HCT116 (cell line): ENCODE results near the gene ING3. TPM values are rescaled to one million over a fixed set of nuclear protein-coding genes. Genes with fewer than 3 reads are reported as not detected.

Experiments used
- ATAC-seq: fragments of 200-7000 bp; cut with Tn5 transposase; 2 replicates; pipeline ENCODE4 v1.9.1; 2020; ENCODE audit warnings: mild to moderate bottlenecking, moderate library complexity
- BruUV-seq: library from RNA; stranded (reverse); fragments of 400-500 nt; replicated peaks from 2 replicates; lab custom pipeline; 2021; lab: Mats Ljungman, UMichigan
- CTCF ChIA-PET: fragments of 300-600 bp; sonication (Branson Sonifier 250); formaldehyde crosslinking; loops from one replicate; lab custom pipeline; 2021; ENCODE audit warnings: antibody characterized with exemption; lab: Charles Lee
- POLR2A ChIA-PET: fragments of 300-600, 350-600 bp; sonication (Branson Sonifier 250); formaldehyde crosslinking; loops from one replicate; lab custom pipeline; 2021; ENCODE audit warnings: antibody characterized with exemption; lab: Charles Lee
- RAD21 ChIA-PET, 2 experiments: fragments of 300-600 bp; sonication (Branson Sonifier 250); formaldehyde crosslinking; loops; one replicate each; lab custom pipeline; 2023; ENCODE audit warnings: low total read pairs in 2 of 2; ENCODE audit not compliant: uncharacterized antibody in 2 of 2, unreplicated experiment in 2 of 2, low non-redundant PET in 1 of 2; lab: Charles Lee
- DNase-seq: peaks from one replicate; pipeline ENCODE4 v3.0.0-alpha.2; 2010; ENCODE audit warnings: low read depth, low spot score
- H2AFZ ChIP-seq: fragments of 200-600 bp; shearing (Covaris generic), sonication (generic); 2 replicates; pipeline ENCODE4 v1.6.1; 2017; ENCODE audit warnings: low read depth, mixed run types, mixed read lengths, antibody characterized with exemption, low read length; ENCODE audit not compliant: poor library complexity, severe bottlenecking
- H3K27ac ChIP-seq: 2 replicates; pipeline ENCODE4 v1.5.1; 2012; ENCODE audit warnings: low read depth, low read length
- H3K27me3 ChIP-seq: fragments of 200-600 bp; sonication (generic); 2 replicates; pipeline ENCODE4 v1.6.1; 2016; ENCODE audit warnings: mixed run types, low read length, mixed read lengths; ENCODE audit not compliant: insufficient read depth
- H3K36me3 ChIP-seq, 2 experiments: fragments of 200-500 bp in 1 of 2; fragments of 200-600 bp in 1 of 2; sonication (Bioruptor generic) in 1 of 2; sonication (generic) in 1 of 2; 2 replicates each; pipeline versions ENCODE4 v1.5.1 to v1.6.1; 2014 to 2016; ENCODE audit warnings: low read length in 2 of 2, inconsistent platforms in 1 of 2, mixed read lengths in 1 of 2, mixed run types in 1 of 2; ENCODE audit not compliant: insufficient read depth in 2 of 2, control insufficient read depth in 1 of 2
- H3K4me1 ChIP-seq, 2 experiments: fragments of 200-600 bp in 1 of 2; sonication (generic) in 1 of 2; 2 replicates each; pipeline versions ENCODE4 v1.5.1 to v1.6.1; 2012 to 2017; ENCODE audit warnings: low read length in 2 of 2, inconsistent platforms in 1 of 2, mild to moderate bottlenecking in 1 of 2, mixed read lengths in 1 of 2, mixed run types in 1 of 2, moderate library complexity in 1 of 2; ENCODE audit not compliant: insufficient read depth in 2 of 2, control insufficient read depth in 1 of 2
- H3K4me2 ChIP-seq: fragments of 200-600 bp; sonication (generic); 2 replicates; pipeline ENCODE4 v1.6.1; 2017; ENCODE audit warnings: mixed run types, low read length, mixed read lengths
- H3K4me3 ChIP-seq, 2 experiments: fragments of 200-600 bp in 1 of 2; sonication (generic) in 1 of 2; replicated peaks in 1 of 2; 2 replicates each; pipeline ENCODE4 v1.5.1; 2011 to 2016; ENCODE audit warnings: low read length in 2 of 2, control low read depth in 1 of 2, low read depth in 1 of 2, mild to moderate bottlenecking in 1 of 2, mixed read lengths in 1 of 2, mixed run types in 1 of 2
- H3K79me2 ChIP-seq: fragments of 200-600 bp; sonication (generic); 2 replicates; pipeline ENCODE4 v1.6.1; 2017; ENCODE audit warnings: mild to moderate bottlenecking, mixed run types, low read length, moderate library complexity, mixed read lengths; ENCODE audit not compliant: insufficient read depth
- H3K9ac ChIP-seq: fragments of 200-600 bp; sonication (generic); 2 replicates; pipeline ENCODE4 v1.6.1; 2016; ENCODE audit warnings: low read length, mixed read lengths
- H3K9me2 ChIP-seq: fragments of 200-600 bp; sonication (generic), shearing (Covaris generic); 2 replicates; pipeline ENCODE4 v1.6.1; 2017; ENCODE audit warnings: mixed run types, mild to moderate bottlenecking, moderate library complexity; ENCODE audit not compliant: insufficient read depth
- H3K9me3 ChIP-seq, 2 experiments: fragments of 200-500 bp in 1 of 2; fragments of 200-600 bp in 1 of 2; sonication (Bioruptor generic) in 1 of 2; sonication (generic) in 1 of 2; 2 replicates each; pipeline ENCODE4 v1.6.1; 2014 to 2017; ENCODE audit warnings: low read length in 2 of 2, mixed read lengths in 2 of 2, inconsistent platforms in 1 of 2, low read depth in 1 of 2, mild to moderate bottlenecking in 1 of 2, mixed run types in 1 of 2, moderate library complexity in 1 of 2; ENCODE audit not compliant: control insufficient read depth in 1 of 2, insufficient read depth in 1 of 2
- H4K20me1 ChIP-seq: fragments of 200-600 bp; sonication (generic), shearing (Covaris generic); 2 replicates; pipeline ENCODE4 v1.6.1; 2017; ENCODE audit warnings: mixed run types, mild to moderate bottlenecking, moderate library complexity; ENCODE audit not compliant: insufficient read depth
- CEBPB ChIP-seq: IDR thresholded peaks from 2 replicates; pipeline ENCODE4 v1.6.1; 2012; ENCODE audit warnings: low read depth
- EZH2phosphoT487 ChIP-seq: fragments of 200-600 bp; IDR thresholded peaks from 2 replicates; pipeline ENCODE4 v1.6.1; 2018; ENCODE audit warnings: antibody characterized with exemption, borderline replicate concordance
- FOSL1 ChIP-seq: IDR thresholded peaks from 2 replicates; pipeline ENCODE4 v1.6.1; 2012; ENCODE audit warnings: low read depth
- POLR2AphosphoS5 ChIP-seq: IDR thresholded peaks from 2 replicates; pipeline ENCODE4 v1.6.1; 2011; ENCODE audit warnings: mild to moderate bottlenecking, low read depth, low read length, moderate library complexity
- RAD21 ChIP-seq: IDR thresholded peaks from 2 replicates; pipeline ENCODE4 v1.6.1; 2012; ENCODE audit warnings: low read depth, mild to moderate bottlenecking
- SIN3A ChIP-seq: IDR thresholded peaks from 2 replicates; pipeline ENCODE4 v1.6.1; 2012; ENCODE audit warnings: low read depth
- SP1 ChIP-seq: IDR thresholded peaks from 2 replicates; pipeline ENCODE4 v1.6.1; 2012; ENCODE audit warnings: low read depth
- SRF ChIP-seq: IDR thresholded peaks from 2 replicates; pipeline ENCODE4 v1.6.1; 2012; ENCODE audit warnings: low read depth
- TCF7L2 ChIP-seq: IDR thresholded peaks from 2 replicates; pipeline ENCODE4 v1.7.0; 2011; ENCODE audit warnings: borderline replicate concordance, inconsistent platforms; ENCODE audit not compliant: insufficient read depth, insufficient read length; ENCODE audit errors: extremely low read depth
- YY1 ChIP-seq: IDR thresholded peaks from 2 replicates; pipeline ENCODE4 v1.6.1; 2011; ENCODE audit warnings: low read length, low read depth, moderate library complexity, mild to moderate bottlenecking; ENCODE audit not compliant: insufficient replicate concordance; ENCODE audit errors: extremely low read depth
- ZFX ChIP-seq: fragments of 450-650 bp; IDR thresholded peaks from 2 replicates; pipeline ENCODE4 v1.6.1; 2017
- intact Hi-C: fragments of 100-400 bp; cut with micrococcal nuclease; formaldehyde crosslinking; loops from 2 replicates; pipeline ENCODE4 v1.10.0; 2022
- total RNA-seq: library from RNA; stranded (reverse); gene quantifications from one replicate; pipeline ENCODE4 v1.2.1, GENCODE V29; 2021; ENCODE audit not compliant: unreplicated experiment
- TF ChIP-seq, protein P1 (sequence below): IDR thresholded peaks from 2 replicates; pipeline ENCODE4 v1.6.1; 2011; ENCODE audit warnings: mild to moderate bottlenecking, low read length, moderate library complexity; ENCODE audit not compliant: insufficient replicate concordance; ENCODE audit errors: extremely low read depth
- TF ChIP-seq, protein P2 (sequence below): IDR thresholded peaks from 2 replicates; pipeline ENCODE4 v1.6.1; 2012; ENCODE audit warnings: low read depth
- TF ChIP-seq, protein P3 (sequence below): IDR thresholded peaks from 2 replicates; pipeline ENCODE4 v1.6.1; 2012
- TF ChIP-seq, protein P4 (sequence below), 3 experiments: fragments of 200-600 bp in 1 of 3; sonication (generic) in 1 of 3; IDR thresholded peaks in 2 of 3; conservative IDR thresholded peaks in 1 of 3; 2 replicates each; pipeline ENCODE4 v1.5.1; 2012 to 2017; ENCODE audit warnings: low read depth in 2 of 3, low read length in 2 of 3, antibody characterized with exemption in 1 of 3, borderline replicate concordance in 1 of 3, control low read depth in 1 of 3, mild to moderate bottlenecking in 1 of 3, mixed read lengths in 1 of 3, mixed run types in 1 of 3, moderate library complexity in 1 of 3; ENCODE audit not compliant: insufficient read depth in 1 of 3

The ING3 gene
- total RNA-seq, 1 experiment from 2014 or later = 16.2 TPM

DNA sequence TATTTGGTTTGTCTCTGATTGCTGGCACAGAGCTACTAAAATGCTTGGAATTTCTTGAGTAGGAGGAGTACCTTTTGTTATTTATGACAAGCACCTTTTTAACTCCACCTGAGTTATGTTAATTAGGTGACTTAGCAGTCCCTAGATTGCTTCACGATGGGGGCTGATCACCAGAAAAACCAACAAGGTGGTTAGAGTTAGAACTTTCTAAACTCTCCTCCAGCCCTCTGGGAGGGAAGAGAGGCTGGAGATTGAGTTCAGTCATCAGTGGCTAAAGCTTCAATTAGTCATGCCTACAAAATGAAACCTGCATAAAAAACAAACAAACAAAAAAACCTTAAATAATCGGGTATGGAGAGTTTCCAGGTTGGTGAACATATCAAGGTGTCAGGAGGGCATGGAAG, 23.6 kb upstream of the ING3 start (continued):
- TF ChIP-seq, protein P1, sequence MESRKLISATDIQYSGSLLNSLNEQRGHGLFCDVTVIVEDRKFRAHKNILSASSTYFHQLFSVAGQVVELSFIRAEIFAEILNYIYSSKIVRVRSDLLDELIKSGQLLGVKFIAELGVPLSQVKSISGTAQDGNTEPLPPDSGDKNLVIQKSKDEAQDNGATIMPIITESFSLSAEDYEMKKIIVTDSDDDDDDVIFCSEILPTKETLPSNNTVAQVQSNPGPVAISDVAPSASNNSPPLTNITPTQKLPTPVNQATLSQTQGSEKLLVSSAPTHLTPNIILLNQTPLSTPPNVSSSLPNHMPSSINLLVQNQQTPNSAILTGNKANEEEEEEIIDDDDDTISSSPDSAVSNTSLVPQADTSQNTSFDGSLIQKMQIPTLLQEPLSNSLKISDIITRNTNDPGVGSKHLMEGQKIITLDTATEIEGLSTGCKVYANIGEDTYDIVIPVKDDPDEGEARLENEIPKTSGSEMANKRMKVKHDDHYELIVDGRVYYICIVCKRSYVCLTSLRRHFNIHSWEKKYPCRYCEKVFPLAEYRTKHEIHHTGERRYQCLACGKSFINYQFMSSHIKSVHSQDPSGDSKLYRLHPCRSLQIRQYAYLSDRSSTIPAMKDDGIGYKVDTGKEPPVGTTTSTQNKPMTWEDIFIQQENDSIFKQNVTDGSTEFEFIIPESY = no peak
- TF ChIP-seq FOSL1 (no peak), TCF7L2 (no peak), RAD21 (no peak), ZFX (no peak)

- H3K36me3 ChIP-seq = no peaks in the 10 kb centered on the region
- no peak overlapping the region for H3K27ac ChIP-seq
- intact Hi-C loops = no loop called here
- H3K9me2 ChIP-seq = no peaks in the 10 kb centered on the region
- RAD21 ChIA-PET = no interaction called here
- TF ChIP-seq, protein P2, sequence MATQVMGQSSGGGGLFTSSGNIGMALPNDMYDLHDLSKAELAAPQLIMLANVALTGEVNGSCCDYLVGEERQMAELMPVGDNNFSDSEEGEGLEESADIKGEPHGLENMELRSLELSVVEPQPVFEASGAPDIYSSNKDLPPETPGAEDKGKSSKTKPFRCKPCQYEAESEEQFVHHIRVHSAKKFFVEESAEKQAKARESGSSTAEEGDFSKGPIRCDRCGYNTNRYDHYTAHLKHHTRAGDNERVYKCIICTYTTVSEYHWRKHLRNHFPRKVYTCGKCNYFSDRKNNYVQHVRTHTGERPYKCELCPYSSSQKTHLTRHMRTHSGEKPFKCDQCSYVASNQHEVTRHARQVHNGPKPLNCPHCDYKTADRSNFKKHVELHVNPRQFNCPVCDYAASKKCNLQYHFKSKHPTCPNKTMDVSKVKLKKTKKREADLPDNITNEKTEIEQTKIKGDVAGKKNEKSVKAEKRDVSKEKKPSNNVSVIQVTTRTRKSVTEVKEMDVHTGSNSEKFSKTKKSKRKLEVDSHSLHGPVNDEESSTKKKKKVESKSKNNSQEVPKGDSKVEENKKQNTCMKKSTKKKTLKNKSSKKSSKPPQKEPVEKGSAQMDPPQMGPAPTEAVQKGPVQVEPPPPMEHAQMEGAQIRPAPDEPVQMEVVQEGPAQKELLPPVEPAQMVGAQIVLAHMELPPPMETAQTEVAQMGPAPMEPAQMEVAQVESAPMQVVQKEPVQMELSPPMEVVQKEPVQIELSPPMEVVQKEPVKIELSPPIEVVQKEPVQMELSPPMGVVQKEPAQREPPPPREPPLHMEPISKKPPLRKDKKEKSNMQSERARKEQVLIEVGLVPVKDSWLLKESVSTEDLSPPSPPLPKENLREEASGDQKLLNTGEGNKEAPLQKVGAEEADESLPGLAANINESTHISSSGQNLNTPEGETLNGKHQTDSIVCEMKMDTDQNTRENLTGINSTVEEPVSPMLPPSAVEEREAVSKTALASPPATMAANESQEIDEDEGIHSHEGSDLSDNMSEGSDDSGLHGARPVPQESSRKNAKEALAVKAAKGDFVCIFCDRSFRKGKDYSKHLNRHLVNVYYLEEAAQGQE = no peak
- TF ChIP-seq POLR2AphosphoS5 (no peak), TCF7L2 (no peak), YY1 (no peak), CEBPB (no peak), EZH2phosphoT487 (no peak), SP1 (no peak), ZFX (no peak), SIN3A (no peak), SRF (no peak), RAD21 (no peak)
- TF ChIP-seq, protein P3, sequence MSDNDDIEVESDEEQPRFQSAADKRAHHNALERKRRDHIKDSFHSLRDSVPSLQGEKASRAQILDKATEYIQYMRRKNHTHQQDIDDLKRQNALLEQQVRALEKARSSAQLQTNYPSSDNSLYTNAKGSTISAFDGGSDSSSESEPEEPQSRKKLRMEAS = no peak
- TF ChIP-seq, protein P4, sequence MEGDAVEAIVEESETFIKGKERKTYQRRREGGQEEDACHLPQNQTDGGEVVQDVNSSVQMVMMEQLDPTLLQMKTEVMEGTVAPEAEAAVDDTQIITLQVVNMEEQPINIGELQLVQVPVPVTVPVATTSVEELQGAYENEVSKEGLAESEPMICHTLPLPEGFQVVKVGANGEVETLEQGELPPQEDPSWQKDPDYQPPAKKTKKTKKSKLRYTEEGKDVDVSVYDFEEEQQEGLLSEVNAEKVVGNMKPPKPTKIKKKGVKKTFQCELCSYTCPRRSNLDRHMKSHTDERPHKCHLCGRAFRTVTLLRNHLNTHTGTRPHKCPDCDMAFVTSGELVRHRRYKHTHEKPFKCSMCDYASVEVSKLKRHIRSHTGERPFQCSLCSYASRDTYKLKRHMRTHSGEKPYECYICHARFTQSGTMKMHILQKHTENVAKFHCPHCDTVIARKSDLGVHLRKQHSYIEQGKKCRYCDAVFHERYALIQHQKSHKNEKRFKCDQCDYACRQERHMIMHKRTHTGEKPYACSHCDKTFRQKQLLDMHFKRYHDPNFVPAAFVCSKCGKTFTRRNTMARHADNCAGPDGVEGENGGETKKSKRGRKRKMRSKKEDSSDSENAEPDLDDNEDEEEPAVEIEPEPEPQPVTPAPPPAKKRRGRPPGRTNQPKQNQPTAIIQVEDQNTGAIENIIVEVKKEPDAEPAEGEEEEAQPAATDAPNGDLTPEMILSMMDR (IDR thresholded peaks at IDR 0.05 in 2 of 3, conservative IDR thresholded peaks at IDR 0.05 in 1 of 3; ENCODE audit: borderline replicate concordance in 1 of 3, insufficient read depth in 1 of 3, low read depth in 2 of 3, low read length in 2 of 3) = no peak
- TF ChIP-seq, all 23 proteins: peak for 0
- H3K79me2 ChIP-seq = no peaks in the 10 kb centered on the region
- H3K9me3 ChIP-seq = no peaks in the 10 kb centered on the region
- no peak for DNase-seq
- H3K4me1 ChIP-seq = no peaks in the 10 kb centered on the region
- H3K4me2 ChIP-seq = no peak overlapping the region
- POLR2A ChIA-PET = no interaction called here
- H3K4me3 ChIP-seq = no peak overlapping the region
- H2AFZ ChIP-seq = no peak overlapping the region
- no peaks in the 10 kb centered on the region for H4K20me1 ChIP-seq
- CTCF ChIA-PET = no interaction called here
- no peaks in the 10 kb centered on the region for H3K27me3 ChIP-seq
- BruUV-seq = no TSS peak
- no peak for ATAC-seq
- no peak overlapping the region for H3K9ac ChIP-seq
These were observed 23.0 kb upstream of the ING3 start for GRCh38 chr7:120927454-120928103.
